CD14-positive monocyte (primary cell): ENCODE data around the gene PRC1. TPM values are rescaled to one million over a fixed set of nuclear protein-coding genes. Genes with fewer than 3 reads are reported as not detected.

Experiments used
- DNase-seq, 3 donors: peaks; one replicate each; pipeline ENCODE4 v3.0.0-alpha.2; 2011 to 2022
- H2AFZ ChIP-seq: 2 replicates; pipeline ENCODE4 v1.6.0; 2012; ENCODE audit warnings: mild to moderate bottlenecking, low read depth, low read length, inconsistent platforms; ENCODE audit not compliant: insufficient read depth, poor library complexity, severe bottlenecking
- H3K27ac ChIP-seq, 2 donors: 1 replicate in 1 of 2; 2 replicates in 1 of 2; pipeline ENCODE4 v1.5.1; 2012 to 2013; ENCODE audit warnings: low read length in 2 of 2, control low read depth in 1 of 2, inconsistent platforms in 1 of 2, low read depth in 1 of 2, mild to moderate bottlenecking in 1 of 2
- H3K27me3 ChIP-seq, 2 donors: one replicate each; pipeline versions ENCODE4 v1.6.0 to v1.6.1; 2011 to 2013; ENCODE audit warnings: low read length in 2 of 2; ENCODE audit not compliant: control insufficient read depth in 2 of 2, insufficient read depth in 2 of 2
- H3K36me3 ChIP-seq, 2 donors: replicated peaks in 1 of 2; 1 replicate in 1 of 2; 2 replicates in 1 of 2; pipeline versions ENCODE4 v1.5.1 to v1.6.1; 2012 to 2013; ENCODE audit warnings: low read length in 2 of 2, control low read depth in 1 of 2, inconsistent platforms in 1 of 2, mild to moderate bottlenecking in 1 of 2; ENCODE audit not compliant: insufficient read depth in 2 of 2, control insufficient read depth in 1 of 2
- H3K4me1 ChIP-seq, 2 donors: 1 replicate in 1 of 2; 2 replicates in 1 of 2; pipeline versions ENCODE4 v1.5.1 to v1.6.1; 2012 to 2013; ENCODE audit warnings: low read length in 2 of 2, control low read depth in 1 of 2, inconsistent platforms in 1 of 2, mild to moderate bottlenecking in 1 of 2, moderate library complexity in 1 of 2; ENCODE audit not compliant: insufficient read depth in 2 of 2, control insufficient read depth in 1 of 2
- H3K4me2 ChIP-seq: replicated peaks from 2 replicates; pipeline ENCODE3; 2012; ENCODE audit warnings: low read length, moderate library complexity, mild to moderate bottlenecking; ENCODE audit not compliant: poor library complexity, severe bottlenecking; ENCODE audit errors: extremely low read depth
- H3K4me3 ChIP-seq, 3 experiments: fragments of 200-600 bp in 1 of 3; sonication (generic) in 1 of 3; replicated peaks in 1 of 3; 1 replicate in 2 of 3; 2 replicates in 1 of 3; pipeline ENCODE4 v1.5.1; 2011 to 2013; ENCODE audit warnings: low read length in 3 of 3, mild to moderate bottlenecking in 3 of 3, control low read depth in 2 of 3, low read depth in 2 of 3, inconsistent platforms in 1 of 3, moderate library complexity in 1 of 3
- H3K79me2 ChIP-seq: 2 replicates; pipeline ENCODE4 v1.6.0; 2012; ENCODE audit warnings: mild to moderate bottlenecking, control low read depth, inconsistent platforms, low read length, moderate library complexity; ENCODE audit not compliant: insufficient read depth
- H3K9ac ChIP-seq: 2 replicates; pipeline ENCODE4 v1.6.0; 2017; ENCODE audit warnings: low read length, mild to moderate bottlenecking; ENCODE audit not compliant: insufficient read depth, poor library complexity, severe bottlenecking
- H3K9me3 ChIP-seq, 2 donors: replicated peaks in 1 of 2; 1 replicate in 1 of 2; 2 replicates in 1 of 2; pipeline versions ENCODE4 v1.5.1 to v1.6.1; 2012 to 2013; ENCODE audit warnings: low read length in 2 of 2, control low read depth in 1 of 2; ENCODE audit not compliant: control insufficient read depth in 1 of 2, insufficient read depth in 1 of 2
- H4K20me1 ChIP-seq: 2 replicates; pipeline ENCODE4 v1.6.0; 2012; ENCODE audit warnings: mild to moderate bottlenecking, low read length, control low read depth, moderate library complexity; ENCODE audit not compliant: insufficient read depth
- H3K27ac Mint-ChIP-seq, 7 donors: one replicate each; pipeline ENCODE4 v1.8.0; 2020; ENCODE audit warnings: mild to moderate bottlenecking in 7 of 7, mixed read lengths in 7 of 7, moderate library complexity in 6 of 7, inconsistent platforms in 2 of 7
- H3K27me3 Mint-ChIP-seq, 3 donors: one replicate each; pipeline ENCODE4 v1.8.0; 2021 to 2022; ENCODE audit warnings: low read depth in 3 of 3, mild to moderate bottlenecking in 3 of 3, mixed read lengths in 3 of 3, moderate library complexity in 3 of 3, inconsistent platforms in 1 of 3
- H3K36me3 Mint-ChIP-seq, 2 donors: one replicate each; pipeline ENCODE4 v1.8.0; 2020; ENCODE audit warnings: mixed read lengths in 2 of 2, inconsistent platforms in 1 of 2, mild to moderate bottlenecking in 1 of 2
- H3K4me1 Mint-ChIP-seq: one replicate; pipeline ENCODE4 v1.8.0; 2020; ENCODE audit warnings: mild to moderate bottlenecking, mixed read lengths
- H3K4me3 Mint-ChIP-seq, 2 donors: one replicate each; pipeline ENCODE4 v1.8.0; 2020; ENCODE audit warnings: mild to moderate bottlenecking in 2 of 2, mixed read lengths in 2 of 2, moderate library complexity in 1 of 2
- H3K9me3 Mint-ChIP-seq, 7 donors: one replicate each; pipeline ENCODE4 v1.8.0; 2020 to 2022; ENCODE audit warnings: mixed read lengths in 7 of 7, mild to moderate bottlenecking in 6 of 7, moderate library complexity in 6 of 7, inconsistent platforms in 2 of 7
- WGBS: methylation state at CpG from one replicate; pipeline ENCODE4 v1.1.5; 2013; ENCODE audit warnings: missing lambda C conversion rate; ENCODE audit not compliant: insufficient coverage; 5-methylcytosine and 5-hydroxymethylcytosine counted together
- intact Hi-C, 2 donors: fragments of 100-400 bp; cut with micrococcal nuclease; formaldehyde crosslinking; loops; one replicate each; pipeline versions ENCODE4 v1.15.0 to v1.15.1; 2023
- polyA plus RNA-seq, 3 donors: library from polyadenylated mRNA; depleted of rRNA in 1 of 3; unstranded in 2 of 3; stranded (reverse) in 1 of 3; fragments of 300-500 nt in 2 of 3; fragments of >200 nt in 1 of 3; fragmentation: Illumina TruSeq in 2 of 3; gene quantifications; 1 replicate in 2 of 3; 2 replicates in 1 of 3; pipeline ENCODE4 v1.2.3, GENCODE V29; 2012 to 2021
- TF ChIP-seq, protein P1 (sequence below): fragments of 200-600 bp; IDR thresholded peaks from one replicate; pipeline ENCODE4 v1.8.0; 2022; ENCODE audit warnings: antibody characterized with exemption, mild to moderate bottlenecking

Gene PRC1
- polyA plus RNA-seq, 3 donors: 1.6 to 6.9 (median 2.0) TPM

DNA sequence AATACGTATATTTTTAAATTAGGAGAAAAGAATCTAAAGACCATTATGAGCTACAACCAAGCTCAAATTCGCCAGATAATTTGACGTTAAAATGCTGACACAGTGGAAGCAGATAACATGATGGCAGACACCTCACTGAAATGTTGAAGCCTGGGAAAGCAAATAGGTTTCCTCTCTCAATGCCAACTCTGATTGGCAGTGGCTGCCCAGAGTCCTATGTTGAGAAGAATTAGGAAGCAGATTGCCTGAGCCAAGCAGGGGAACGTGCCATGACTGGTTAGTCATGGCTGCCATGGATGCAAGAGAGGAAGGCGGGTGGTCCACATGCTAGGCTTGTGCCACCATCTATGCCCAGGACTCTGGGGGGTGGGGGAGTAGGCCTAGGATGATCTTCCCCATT lies 56.1 kb downstream of the PRC1 start:
- Histone ChIP-seq H3K79me2 (peaks cover 15% of the 10 kb centered on the region), H4K20me1 (no peaks in the 10 kb centered on the region), H3K9ac (no peak overlapping the region), H3K4me2 (no peak overlapping the region), H3K9me3 (no peaks in the 10 kb centered on the region), H3K27ac (no peak overlapping the region), H2AFZ (no peak overlapping the region), H3K36me3 (peaks cover 37 to 50% of the 10 kb centered on the region in 2 donors), H3K27me3 (no peaks in the 10 kb centered on the region), H3K4me3 (no peak overlapping the region), H3K4me1 (peaks cover 22 to 33% of the 10 kb centered on the region in 2 donors)
- intact Hi-C loops: no loop called here
- Mint-ChIP-seq H3K36me3 (peaks cover 52 to 59% of the 10 kb centered on the region in 2 donors), H3K27ac (no peak overlapping the region), H3K4me3 (no peak overlapping the region), H3K27me3 (peaks cover 0 to 2% (median 2%) of the 10 kb centered on the region in 3 donors), H3K4me1 (peaks cover 23% of the 10 kb centered on the region), H3K9me3 (no peaks in the 10 kb centered on the region)
- no peak for DNase-seq
- TF ChIP-seq, protein P1, sequence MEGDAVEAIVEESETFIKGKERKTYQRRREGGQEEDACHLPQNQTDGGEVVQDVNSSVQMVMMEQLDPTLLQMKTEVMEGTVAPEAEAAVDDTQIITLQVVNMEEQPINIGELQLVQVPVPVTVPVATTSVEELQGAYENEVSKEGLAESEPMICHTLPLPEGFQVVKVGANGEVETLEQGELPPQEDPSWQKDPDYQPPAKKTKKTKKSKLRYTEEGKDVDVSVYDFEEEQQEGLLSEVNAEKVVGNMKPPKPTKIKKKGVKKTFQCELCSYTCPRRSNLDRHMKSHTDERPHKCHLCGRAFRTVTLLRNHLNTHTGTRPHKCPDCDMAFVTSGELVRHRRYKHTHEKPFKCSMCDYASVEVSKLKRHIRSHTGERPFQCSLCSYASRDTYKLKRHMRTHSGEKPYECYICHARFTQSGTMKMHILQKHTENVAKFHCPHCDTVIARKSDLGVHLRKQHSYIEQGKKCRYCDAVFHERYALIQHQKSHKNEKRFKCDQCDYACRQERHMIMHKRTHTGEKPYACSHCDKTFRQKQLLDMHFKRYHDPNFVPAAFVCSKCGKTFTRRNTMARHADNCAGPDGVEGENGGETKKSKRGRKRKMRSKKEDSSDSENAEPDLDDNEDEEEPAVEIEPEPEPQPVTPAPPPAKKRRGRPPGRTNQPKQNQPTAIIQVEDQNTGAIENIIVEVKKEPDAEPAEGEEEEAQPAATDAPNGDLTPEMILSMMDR: no peak
- 100% methylated on average over 2 of the region's 5 CpGs for WGBS

DNA sequence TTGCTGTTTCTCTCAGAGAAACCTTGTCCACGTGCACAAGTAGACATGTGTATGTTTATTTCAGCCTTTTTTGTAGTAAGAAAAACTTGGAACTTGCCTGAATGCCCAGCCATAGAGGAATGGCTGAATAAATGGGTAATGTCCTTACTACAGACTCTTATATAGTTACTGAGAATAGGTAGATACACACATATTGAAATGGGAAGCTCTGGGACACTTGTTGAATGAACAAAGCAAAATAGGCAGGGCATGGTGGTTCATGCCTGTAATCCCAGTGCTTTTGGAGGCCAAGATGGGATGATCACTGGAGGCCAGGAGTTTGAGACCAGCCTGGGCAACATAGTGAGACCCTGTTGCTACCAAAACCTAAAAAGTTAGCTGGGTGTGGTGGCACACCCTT lies 57.5 kb downstream of the PRC1 start:
- peaks cover 23 to 36% of the 10 kb centered on the region in 2 donors for H3K36me3 ChIP-seq
- no peak overlapping the region for H2AFZ ChIP-seq
- Mint-ChIP-seq H3K4me1 (peaks cover 28% of the 10 kb centered on the region), H3K27ac (no peak overlapping the region), H3K27me3 (peaks cover 0 to 2% (median 2%) of the 10 kb centered on the region in 3 donors), H3K9me3 (no peaks in the 10 kb centered on the region), H3K4me3 (no peak overlapping the region), H3K36me3 (peaks cover 38 to 44% of the 10 kb centered on the region in 2 donors)
- intact Hi-C loops: no loop called here
- TF ChIP-seq, protein P1: no peak
- H3K27me3 ChIP-seq: no peaks in the 10 kb centered on the region
- no peak overlapping the region for H3K27ac ChIP-seq
- H3K4me3 ChIP-seq: no peak overlapping the region
- peaks cover 15% of the 10 kb centered on the region for H3K79me2 ChIP-seq
- DNase-seq: no peak
- H3K4me2 ChIP-seq: no peak overlapping the region
- H3K4me1 ChIP-seq: peaks cover 30 to 44% of the 10 kb centered on the region in 2 donors
- H3K9me3 ChIP-seq: no peaks in the 10 kb centered on the region
- no peak overlapping the region for H3K9ac ChIP-seq
- no peaks in the 10 kb centered on the region for H4K20me1 ChIP-seq
- WGBS: no CpG with 5 or more reads among the region's 1 CpG
